Stimulated activated CD8-positive, alpha-beta memory T cell treated with anti-CD3 and anti-CD28 coated beads, Interleukin-15, amount 100 ng/mL, for 24 hours (primary cell): ENCODE data around the gene CCDC124.

Source experiments
- DNase-seq: peaks from one replicate; pipeline ENCODE4 v3.0.0-alpha.2; 2020; ENCODE audit warnings: low read depth

Gene CCDC124

DNA sequence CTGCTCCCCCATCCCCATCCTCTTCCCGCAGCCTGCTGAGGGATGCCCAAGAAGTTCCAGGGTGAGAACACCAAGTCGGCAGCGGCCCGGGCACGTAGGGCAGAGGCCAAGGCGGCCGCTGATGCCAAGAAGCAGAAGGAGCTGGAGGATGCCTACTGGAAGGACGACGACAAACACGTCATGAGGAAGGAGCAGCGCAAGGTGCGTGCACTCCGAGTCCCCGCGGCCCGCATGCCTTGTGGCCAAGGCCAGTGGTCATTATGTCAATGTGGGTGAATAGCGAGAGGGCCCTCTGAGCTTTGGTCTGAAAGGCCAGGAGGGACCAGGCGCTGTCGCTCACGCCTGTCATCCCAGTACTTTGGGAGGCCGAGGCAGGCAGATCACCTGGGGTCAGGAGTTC lies 3.6 kb downstream of the CCDC124 start:
- no peak for DNase-seq

- no peak for DNase-seq
Observed at GRCh38 chr19:17937371-17937900, 4.6 kb downstream of the CCDC124 start.

GRCh38 chr19:17938092-17938845 lies 5.5 kb downstream of the CCDC124 start:
- DNase-seq: peak; percentile 50

DNA sequence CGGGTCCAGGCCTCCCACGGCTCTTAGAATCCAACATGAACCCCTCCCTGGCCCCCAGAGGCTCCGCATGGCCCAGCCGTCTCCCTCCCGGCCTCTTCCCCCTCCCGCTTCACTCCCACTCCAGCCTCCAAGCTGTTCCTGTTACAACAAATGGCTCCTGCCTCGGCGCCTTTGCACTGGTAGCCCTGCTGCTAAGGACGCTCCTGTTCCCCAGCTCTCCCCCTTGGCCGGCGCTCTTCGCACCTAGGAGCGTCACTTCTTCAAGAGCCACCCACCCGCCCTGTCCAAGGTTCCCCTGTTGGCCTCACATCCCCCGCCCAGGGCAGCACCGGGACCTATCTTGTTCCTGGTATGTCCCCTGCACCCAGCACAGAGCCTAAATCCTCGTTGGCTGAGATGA lies 9.4 kb downstream of the CCDC124 start:
- DNase-seq: no peak

- DNase-seq: no peak
Observed at GRCh38 chr19:17942582-17943273, 9.9 kb downstream of the CCDC124 start.

GRCh38 chr19:17943274-17944221 lies 10.7 kb downstream of the CCDC124 start:
- no peak for DNase-seq

GRCh38 chr19:17944301-17944700 lies 11.5 kb downstream of the CCDC124 start:
- no peak for DNase-seq

DNA sequence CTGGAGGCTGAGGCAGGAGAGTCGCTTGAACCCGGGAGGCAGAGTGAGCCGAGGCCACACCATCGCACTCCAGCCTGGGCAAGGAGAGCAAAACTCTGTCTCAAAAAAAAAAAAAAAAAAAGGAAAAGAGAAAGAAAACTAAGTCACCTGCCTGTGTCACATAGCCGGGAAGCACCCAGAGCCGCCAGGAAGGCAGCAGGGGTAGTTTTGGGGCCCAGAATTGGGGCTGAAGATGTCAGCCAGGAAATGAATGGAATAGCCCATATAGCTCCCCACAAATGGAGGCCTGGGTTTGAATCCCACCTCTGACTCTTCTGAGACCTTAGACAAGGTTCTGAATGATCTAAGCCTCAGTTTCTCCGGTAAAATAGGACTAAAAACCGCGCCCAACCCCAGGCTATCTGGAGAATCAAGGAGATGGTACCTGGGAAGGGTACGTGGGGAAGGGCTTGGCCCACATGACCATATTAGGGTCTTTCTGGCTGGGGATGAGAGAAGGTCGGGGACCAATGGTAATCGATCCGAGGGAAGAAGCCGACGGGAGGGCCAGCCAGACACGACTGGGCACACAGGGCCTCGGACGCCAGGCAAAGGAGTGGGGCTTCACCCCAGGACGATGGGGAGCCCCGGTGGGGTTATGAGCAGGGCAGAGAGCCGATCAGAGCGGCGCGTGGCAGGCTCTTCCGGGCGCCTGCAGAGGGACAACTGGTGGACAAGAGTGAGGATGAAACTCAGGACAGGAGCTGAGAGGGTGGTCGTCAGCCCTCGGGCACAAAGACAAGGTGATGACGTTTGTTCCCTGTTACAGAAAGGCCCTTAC lies 14.4 kb downstream of the CCDC124 start:
- DNase-seq: no peak

DNA sequence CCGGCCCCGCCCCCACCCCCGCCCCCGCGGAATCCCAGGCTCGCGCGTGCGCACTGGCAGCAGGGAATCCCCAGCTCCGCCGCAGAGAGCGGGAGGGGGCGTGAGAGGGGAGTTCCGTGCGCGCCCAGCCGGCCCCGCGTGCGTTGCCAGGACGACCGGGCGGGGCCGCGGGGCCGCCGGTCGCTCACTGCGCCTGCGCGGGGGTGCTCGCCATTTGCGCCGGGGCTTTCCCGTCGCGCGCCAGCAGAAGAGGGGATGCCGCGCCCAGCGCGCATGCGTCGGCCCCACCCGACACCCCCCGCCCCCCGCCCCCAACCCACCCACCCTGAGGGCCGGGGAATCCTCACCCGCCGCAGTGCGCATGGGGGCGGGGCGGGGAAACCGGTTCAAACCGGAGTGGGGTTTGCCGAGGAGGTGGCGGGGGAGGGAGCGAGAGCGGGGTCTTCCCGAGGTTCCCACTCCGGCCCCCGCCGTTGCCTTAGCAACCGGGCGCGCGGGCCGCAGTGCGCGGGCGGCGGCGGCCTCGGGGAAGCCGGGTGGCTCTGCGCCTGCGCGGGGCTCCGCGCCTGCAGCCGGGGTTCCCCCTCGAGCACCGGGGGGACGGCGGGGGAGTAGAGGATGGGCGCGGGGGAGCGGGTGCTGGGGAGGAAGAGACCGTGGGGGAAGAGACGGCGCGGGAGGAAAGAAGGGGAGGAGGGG lies 15.1 kb downstream of the CCDC124 start:
- DNase-seq: peak; percentile 94

DNA sequence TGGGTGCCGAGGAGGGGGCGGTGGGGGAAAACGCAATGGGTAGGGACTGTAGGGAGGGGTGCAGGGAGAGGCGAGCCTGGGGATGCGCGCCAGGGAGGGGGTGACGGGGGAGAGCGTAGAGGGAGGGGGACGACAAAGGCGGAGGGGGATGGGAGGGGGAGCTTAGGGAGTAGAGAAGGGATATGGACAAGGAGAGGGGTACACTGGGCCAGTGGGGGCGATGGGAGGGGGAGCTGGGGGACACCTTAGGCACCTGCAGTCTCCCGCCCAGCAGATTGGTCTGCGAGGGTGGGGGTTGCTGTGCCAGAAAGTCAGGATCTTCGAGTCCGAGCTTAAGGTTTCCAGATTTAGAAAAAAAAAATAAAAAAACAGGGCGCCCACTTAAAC lies 15.7 kb downstream of the CCDC124 start:
- DNase-seq: no peak

DNA sequence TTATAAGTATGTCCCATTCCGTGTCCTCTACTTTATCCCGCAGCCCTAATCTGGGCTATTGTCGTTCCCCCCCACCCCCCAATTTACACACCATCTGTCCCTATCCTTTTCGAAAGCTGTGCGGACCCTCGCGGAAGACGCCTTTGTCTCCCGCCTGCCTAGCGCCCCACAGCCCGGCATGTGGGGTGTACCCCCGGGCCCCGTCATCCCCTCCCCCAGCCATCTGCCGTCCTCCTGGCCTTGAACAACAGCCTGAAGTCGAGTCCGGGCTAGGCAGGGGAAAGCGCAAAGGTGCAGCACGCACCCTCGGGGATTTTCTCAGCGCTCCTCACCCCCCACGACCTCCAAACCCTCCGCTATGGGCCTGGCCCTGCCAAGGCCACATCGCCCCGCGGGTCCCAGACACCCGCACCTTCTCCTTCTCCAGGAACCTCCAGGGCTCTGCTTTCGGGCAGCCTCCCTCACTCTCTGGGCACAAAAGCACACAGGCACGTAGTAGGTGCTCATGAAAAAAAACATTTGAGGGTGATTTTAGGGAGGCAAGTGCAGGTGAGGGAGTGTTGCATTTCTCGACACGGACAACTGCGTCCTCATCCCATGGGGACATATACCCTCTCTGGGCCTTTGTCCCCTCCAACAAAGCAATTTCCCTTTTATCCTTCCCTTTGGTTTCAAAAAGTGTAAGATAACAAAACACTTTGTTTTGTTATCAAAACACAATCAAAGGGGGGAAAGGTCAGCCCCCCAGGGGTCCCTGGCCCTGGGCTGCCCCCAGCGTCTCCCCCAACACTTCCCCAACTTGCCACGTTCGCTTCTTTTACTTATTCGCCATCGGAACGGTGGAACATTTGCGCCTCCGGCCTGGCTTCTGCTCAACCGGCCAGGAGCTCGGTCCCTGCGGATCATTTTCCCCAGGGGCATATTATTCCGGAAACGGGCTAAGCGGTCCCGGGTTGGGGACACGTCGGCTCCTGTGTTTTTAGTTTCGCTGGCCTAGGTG lies 16.4 kb downstream of the CCDC124 start:
- no peak for DNase-seq

GRCh38 chr19:17949956-17950309 lies 17.1 kb downstream of the CCDC124 start:
- DNase-seq: no peak

DNA sequence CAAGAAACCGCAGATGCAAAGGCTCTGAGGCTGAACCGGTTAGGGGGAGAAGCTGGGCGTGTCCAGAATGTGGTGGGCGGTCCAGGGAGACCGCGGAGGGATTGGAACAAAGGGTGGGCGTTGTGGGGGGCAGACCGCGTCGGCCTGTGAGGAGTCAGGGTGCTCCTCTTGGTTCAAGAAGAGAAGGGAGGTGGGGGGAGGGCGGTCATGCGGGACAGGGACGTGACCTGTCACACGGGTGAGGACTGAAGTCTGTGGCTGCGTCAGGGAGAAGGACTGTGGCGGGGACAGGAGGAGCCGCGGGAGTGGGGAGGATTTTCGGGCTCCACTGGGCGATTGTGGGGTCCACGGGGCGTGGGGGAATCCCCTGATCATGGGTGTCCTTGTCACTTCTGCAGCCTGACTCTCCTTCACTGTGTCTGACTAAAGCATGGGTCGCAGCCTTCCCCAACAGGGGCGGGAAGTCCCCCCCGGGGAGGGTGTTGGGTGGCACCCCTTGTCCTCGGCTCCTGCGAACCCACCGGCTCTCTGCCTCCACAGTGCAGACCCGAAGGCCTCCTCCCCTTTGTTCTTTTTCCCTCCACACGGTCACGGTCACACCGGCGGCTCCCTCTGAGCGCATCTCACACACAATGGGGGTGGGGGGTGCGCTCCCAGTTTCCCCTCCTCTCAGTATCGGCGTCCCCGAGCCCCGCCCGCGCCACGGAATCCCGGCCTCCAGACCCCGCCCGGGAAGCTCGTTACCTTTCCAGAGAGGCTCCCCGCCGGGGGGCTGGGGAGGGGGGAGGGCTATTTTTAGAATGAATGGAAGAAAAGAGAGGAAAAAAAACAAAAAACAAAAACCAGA lies 17.7 kb downstream of the CCDC124 start:
- no peak for DNase-seq

GRCh38 chr19:17951157-17951989 lies 18.6 kb downstream of the CCDC124 start:
- no peak for DNase-seq

DNA sequence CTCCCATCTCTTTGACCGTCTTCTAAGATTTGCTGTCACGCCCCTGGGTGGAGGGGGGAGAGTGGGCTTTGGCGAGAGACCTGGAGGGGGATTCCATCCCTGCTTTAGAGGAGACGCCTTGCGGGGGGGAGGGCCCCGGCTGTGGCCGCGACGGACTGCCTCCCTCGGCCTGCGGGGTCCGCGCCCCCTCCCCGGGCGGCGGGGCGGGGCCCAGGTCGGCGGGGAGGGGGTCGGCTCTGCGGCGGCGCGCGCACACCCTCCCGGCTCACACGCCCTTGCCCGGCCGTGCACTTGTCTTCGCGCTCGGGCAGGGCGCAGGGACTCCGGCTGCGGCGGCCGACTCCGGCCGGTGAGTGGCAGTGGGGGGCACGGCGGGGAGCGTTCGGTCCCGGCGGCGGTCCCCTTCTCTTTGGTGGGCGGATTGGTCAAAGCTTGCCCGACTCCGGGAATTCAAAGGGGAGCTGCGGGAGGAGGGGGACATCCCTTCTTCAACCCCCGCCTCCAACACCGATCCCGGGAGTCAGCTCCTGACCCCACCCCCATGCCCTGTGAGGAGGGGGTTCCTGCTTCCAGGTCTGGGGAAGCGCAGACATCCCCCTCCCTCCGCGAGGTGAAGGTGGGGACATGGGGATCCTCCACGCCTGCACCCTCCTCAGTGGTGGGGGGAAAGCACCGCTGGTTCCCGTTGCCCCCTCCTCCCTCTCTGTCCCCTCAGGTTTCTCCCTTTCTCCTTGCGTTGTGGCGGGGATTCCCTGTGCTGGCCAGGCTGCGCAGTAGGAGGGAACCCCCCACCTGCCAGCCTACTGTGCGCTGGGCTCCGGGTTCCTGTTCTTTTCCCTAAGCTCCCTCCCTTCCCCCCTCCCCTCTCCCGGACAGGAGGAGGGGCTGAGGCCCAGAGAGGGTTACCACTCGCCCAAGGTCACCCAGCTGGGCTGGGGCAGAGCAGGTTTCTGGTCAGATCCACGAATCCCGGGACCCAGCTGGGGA lies 19.5 kb downstream of the CCDC124 start:
- DNase-seq: no peak

DNA sequence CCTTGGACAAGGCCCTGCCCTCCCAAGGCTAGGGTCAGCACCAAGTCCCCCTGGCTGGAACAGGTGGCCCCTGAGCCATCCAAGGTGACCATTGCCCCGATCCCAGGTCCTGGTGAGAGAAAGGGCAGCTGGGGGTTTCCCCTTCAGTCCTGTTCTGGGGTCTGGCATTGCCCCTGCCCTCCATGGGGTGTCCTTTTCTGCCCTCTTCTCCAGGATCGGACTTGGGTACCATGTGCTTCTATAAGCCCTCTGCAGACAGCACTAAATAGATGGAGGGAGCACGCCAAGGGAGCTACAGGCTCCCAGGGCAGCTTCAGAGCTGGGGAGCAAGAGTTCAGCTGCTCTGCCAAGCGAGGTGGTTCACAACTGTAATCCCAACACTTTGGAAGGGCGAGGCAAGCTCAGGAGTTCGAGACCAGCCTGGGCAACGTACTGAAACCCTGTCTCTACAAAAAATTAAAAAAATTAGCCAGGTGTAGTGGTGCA lies 20.5 kb downstream of the CCDC124 start:
- DNase-seq: no peak
